Activated CD4-positive, alpha-beta T cell treated with anti-CD3 and anti-CD28 coated beads, Interleukin-10, Interleukin-2, amounts not matched to agents 100 ng/mL and 50 ng/mL, durations not matched to agents 16 hours and 8 hours (primary cell): Measurements from ENCODE around the gene ITPR1.

Source experiments
- DNase-seq: peaks from one replicate; pipeline ENCODE4 v3.0.0-alpha.2; 2020

The ITPR1 gene

DNA sequence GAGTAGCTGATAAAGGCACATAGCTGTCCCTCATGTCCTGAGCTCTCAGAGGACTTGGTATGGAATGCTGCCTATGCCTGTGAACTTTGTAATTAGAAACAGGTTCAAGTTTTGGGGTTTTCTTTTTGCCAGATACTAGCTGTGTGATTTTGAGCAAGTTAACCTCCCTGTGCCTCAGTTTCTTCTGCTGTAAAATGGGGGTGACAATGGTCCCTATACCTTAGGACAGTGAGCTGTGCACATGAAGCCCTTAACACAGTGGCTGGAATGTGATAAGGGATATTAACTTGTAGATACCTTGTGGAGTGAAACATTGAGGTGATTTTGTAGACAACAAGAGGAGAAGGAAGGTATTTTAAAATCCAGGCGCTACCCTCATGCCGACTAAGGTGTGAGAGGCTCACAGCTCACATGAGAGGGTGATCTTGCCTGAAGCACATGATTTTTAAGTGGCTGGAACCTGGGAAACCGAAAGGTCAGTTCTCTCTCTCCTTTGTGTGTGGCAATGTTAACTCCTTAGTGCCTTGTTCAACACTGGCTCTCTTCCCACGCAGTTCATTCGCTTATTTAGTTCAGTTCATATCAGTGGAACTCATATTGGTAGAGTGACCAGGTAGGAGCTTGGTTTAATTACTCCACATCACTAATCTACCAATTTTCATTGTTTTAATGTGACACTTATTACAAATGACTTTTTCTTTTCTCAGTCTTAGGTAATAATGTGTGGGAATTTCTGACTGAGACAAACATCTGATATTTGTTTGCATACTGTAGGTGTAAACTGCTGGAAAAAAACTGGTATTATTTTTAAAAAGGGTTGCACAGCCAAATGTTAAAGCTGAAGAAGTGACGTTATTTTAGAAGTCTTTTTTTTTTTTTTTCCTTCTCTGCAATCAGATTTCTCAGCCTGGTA lies 236.2 kb downstream of the ITPR1 start:
- DNase-seq = no peak

- no peak for DNase-seq
These were observed 237.6 kb downstream of the ITPR1 start for GRCh38 chr3:4730719-4731118.

- no peak for DNase-seq
These were observed 238.5 kb downstream of the ITPR1 start for GRCh38 chr3:4731543-4732111.

DNA sequence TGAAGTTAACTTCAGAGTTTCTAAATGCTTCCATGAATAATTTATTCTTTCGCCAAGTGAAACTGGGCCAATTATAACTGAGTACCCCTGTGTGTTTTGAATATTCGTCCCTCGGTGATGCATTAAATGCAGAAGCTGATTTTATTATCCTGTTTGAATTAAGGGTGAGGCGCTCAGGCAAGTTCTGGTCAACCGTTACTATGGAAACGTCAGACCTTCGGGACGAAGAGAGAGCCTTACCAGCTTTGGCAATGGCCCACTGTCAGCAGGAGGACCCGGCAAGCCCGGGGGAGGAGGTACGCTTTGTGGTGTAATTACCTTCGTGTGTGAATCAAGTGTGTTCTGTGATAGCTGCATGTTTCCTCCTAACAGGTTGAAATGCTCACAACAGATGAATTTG lies 239.8 kb downstream of the ITPR1 start:
- no peak for DNase-seq

- DNase-seq = no peak
These were observed 241.3 kb downstream of the ITPR1 start for GRCh38 chr3:4734454-4734853.

GRCh38 chr3:4735243-4735642 lies 242.1 kb downstream of the ITPR1 start:
- no peak for DNase-seq

- no peak for DNase-seq
These were observed 243.2 kb downstream of the ITPR1 start for GRCh38 chr3:4736284-4736861.

DNA sequence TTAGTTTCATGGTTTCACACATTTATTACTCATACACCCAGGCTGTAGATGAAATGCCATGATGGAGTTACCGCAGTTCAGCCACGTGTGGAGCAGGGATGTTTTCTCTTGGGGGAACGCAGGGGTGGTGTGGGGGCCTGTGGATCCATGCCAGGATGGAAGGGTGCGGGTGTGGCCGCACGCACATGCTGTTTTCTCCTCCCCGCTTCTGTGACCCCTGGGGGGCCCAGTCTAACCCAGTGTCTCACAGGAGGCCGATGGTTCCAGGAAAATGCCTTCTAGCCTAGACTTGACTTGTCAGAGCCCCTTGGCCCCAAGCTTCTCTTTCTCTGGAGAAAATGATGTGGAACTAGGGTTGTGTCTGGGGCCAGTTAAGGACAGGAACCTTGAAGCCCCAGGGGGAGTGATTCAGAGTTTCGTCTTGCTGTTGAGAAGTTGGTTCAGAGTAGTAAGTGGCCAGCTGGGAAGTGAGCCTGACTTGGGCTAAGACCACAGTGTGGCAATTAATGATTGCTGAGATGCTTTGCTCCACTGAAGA lies 245.7 kb downstream of the ITPR1 start:
- peak; percentile 29 for DNase-seq

DNA sequence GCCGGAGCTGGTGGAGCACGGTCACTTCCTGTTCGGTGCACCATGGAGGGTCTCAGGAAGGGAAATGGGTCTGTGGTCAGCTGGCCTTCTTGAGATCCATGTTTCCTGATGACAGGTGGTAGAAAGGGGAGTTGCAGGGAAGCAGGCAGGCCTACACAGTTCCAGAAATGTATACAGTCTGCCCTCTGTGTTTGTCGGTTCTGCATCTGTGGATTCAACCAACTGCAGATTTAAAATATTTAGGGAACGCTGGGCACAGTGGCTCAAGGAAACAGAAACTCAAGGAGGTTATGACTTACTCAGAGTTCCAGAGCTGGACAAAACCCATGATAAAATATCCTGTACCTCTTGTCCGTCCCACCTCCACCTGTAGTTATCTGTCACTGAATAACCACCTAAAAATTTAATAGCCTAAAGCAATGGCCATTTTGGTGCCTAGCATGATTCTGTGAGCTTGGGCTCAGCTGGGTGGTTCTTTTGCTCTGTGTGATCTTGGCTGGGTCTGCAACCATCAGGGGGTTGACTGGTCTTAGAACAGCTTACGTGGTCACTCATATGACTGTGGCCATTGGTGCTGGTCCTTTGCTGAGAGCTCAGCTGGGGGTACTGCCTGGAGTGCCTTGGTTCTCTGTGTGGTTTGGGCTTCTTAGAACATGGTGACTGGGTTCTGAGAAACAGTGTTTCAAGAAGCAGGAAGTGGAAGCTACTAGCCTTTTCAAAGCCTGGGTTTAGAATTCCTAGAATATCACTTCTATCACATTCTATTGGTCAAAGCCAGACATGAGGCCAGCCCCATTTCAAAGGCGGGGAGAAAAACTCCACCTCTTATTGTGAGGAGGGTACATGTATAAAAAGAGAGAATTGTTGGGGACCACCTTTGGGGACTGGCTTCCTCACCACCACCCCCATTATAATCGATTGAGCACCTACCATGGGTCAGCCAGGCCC lies 246.4 kb downstream of the ITPR1 start:
- peak; percentile 76 for DNase-seq

GRCh38 chr3:4740397-4741105 lies 247.4 kb downstream of the ITPR1 start:
- no peak for DNase-seq

DNA sequence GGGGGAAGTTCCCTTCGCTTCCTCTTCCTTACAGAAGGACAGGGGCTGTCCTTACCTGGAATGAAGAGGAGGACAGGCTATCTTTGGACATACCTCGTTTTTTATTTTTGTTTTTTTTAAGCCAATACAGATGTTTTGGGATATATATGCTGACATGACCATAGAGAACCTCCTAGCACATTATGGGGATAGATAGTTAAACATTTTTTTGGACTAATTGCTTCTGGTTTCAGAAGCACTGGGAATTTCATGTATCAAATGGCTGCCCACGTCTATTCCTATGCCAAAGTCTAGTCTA lies 247.9 kb downstream of the ITPR1 start:
- DNase-seq = no peak

DNA sequence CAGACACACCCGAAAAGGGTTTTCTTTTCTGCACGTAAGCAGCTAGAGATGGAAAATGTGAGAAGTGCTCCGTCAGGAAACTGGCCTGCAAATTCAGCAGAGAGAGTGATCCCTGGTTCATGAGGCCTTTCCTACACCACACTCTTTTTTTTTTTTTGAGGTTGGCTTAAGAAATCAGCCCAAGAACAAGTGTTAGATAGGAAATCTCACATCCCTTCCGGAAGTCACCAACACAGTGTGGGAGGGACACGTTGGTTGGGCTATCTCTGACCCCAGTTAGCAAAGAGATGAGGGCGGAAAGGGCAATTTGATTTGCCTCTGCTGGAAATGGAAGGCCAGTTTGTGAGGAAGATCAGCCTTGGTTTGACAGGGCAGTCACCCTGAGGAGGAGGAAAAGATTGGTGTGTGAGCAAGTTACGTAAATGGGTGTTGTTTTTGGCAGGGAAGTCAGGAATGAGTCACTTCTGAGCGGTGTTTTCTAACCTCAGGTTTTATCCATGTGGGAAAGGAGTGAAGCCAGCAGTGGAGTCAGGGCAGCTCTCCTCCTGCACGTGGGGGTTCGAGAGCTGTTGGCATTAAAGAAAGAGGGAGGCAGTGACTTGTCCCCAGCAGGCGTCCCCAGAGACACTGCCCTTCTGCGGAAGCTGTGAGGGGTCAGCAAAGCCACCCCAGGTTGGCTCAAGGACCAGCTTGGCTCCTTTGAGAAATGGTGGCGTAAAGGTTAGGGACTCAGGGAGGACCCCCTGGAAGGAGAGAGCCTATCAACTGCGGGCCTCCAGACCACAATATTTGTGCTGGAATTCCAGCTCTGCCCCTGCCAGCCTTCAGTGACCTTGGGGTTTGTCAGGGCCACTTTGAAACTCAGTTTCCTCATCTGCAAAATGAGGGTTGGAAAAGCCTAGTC lies 248.5 kb downstream of the ITPR1 start:
- DNase-seq = peak; percentile 66

DNA sequence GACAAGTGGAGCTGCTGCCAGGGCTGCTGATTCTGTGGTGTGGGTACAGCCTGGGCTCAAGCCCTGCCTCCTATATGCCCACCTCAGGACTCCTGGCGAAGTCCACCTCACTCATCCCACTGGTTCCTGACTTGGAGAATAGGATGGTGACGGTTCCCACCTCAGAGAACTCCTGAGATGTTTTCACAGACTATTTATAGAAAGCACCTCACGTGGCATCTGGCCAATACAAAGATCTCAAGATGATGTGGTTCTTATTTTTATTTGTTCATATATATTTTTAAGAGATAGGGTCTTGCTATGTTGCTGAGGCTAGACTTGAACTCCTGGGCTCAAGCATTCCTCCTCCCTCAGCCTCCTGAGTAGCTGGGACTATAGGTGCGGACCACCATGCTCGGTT lies 249.2 kb downstream of the ITPR1 start:
- no peak for DNase-seq

- DNase-seq = no peak
These were observed 250.2 kb downstream of the ITPR1 start for GRCh38 chr3:4743371-4743770.

DNA sequence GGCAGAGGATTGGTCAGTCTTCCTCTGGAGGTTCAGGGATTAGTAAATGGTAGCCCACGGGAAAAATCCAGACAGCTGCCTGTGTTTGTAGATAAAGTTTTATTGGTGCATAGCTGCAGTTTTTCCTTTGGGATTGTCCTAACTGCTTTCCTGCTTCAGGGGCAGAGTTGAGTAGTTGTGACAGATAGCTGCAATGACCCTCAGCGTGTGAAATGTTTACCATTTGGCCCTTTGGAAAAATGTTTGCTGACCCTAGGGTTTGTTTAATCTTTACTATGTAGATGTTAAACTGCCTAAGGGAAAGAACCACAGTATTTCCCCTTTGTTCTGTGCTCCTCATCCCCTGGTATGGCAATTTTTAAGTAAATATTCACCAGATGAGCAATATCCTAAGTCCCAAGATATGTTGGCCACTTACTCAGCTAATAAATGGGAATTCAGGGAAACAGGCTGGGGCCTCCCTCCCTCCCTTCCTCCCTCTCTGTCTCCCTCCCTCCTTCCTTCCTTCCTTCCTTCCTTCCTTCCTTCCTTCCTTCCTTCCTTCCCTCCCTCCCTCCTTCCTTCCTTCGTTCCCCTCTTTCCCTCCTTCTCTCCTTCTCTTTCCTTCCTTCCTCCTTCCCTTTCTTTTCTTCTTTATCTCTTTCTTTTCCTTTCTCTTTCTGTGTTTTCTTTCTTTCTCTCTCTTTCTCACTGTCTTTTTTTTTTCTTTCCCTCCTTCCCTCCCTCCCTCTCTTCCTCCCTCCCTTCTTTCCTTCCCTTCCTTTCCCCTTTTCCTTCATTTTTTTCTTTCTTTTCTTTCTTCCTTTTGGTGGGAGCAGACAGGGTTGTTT lies 251.5 kb downstream of the ITPR1 start:
- DNase-seq = no peak

DNA sequence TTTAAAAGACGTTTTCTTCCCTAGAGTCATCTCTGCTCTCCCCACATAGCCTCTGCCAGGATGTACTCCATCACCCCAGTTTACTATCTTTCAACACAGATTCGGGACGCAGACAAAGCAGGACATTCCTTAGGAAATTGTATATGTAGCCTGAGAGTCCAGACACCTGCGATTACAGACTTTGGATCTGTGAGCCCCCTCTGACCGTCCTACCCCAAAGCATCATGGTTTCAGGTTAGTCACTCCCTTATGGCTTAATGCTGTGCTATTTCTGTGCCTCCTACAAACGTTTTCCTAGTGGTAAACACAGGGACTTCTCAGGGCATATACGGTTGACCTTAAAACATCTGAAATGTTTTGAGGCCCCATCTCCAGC lies 252.1 kb downstream of the ITPR1 start:
- no peak for DNase-seq

- no peak for DNase-seq
These were observed 253.3 kb downstream of the ITPR1 start for GRCh38 chr3:4746241-4746958.

DNA sequence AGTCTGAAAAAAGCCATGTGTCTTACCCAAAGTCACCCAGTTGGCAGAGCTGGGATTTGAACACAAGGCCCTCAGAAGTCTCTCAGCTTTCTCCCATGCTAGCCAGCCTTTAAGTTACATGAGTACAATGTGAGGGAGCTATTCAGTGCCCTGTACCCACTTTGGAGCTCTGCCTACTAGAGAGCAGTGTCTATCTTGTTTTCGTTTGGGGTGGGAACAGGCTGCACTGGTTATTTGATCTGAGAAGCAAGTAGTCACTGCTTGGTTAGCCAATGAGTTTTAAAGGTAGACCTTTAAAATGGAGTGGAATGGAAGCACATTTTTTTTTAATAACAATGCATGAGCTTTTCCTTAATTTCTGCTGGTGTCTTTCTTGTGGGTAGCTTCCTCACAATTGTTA lies 255.0 kb downstream of the ITPR1 start:
- no peak for DNase-seq

- peak; percentile 27 for DNase-seq
These were observed 255.7 kb downstream of the ITPR1 start for GRCh38 chr3:4748701-4749378.
